ENCODE data around the gene SLX4IP.

DNA sequence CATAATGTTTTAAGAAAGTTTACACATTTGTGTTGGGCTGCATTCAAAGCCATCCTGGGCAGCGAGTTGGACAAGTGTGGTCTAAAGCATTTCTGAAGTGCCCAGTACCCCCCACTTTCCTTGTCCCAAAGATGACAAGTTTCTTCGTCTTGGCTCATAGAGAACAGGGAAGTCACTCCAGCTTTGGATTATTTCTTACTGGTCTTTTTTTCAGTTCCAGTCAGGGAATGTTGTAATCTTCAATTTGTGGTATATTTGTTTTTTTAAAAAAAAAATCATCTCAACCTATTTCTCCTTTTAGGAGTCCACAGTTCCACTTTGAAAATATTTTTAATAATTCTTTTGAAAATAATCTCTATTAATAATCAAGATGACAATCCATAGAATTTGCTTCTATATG, 34.0 kb downstream of the SLX4IP start:
- TF ChIP-seq JUN (CRISPR knock-in tag; IDR thresholded peaks at IDR 0.05) (no peak), ATF1 (CRISPR knock-in tag; IDR thresholded peaks at IDR 0.05) (no peak), GABPB1 (CRISPR knock-in tag; IDR thresholded peaks at IDR 0.05) (no peak)
- TF ChIP-seq, protein P1, sequence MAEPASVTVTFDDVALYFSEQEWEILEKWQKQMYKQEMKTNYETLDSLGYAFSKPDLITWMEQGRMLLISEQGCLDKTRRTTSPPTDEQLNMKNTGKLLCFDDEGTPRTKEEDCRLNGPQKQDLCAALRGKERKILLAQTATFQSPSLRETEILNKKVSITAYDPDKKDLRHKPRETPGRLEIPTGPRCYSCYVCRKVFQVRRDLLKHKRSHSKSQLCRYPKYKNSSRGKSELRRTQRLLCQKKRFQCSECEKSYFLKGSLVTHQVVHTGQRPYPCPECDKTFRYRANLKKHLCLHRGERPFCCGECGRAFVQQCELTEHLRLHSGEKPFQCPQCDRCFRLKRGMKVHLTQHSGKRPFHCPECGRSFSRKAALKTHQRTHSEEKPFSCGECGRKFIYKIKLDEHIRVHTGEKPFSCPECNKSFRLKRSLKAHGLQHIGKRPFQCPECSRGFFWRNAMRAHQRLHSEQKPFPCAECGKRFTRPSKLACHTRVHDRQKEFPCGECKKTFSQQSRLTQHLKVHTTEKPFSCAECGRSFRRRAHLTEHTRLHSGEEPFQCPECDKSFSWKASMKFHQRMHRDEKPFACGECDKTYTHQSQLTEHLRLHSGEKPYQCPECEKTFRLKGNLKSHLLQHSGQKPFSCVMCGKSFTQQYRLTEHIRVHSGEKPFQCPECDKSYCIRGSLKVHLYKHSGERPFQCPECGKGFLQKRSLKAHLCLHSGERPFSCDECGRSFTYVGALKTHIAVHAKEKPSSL (CRISPR knock-in tag; conservative IDR thresholded peaks at IDR 0.05), result no peak
- TF ChIP-seq, protein P2, sequence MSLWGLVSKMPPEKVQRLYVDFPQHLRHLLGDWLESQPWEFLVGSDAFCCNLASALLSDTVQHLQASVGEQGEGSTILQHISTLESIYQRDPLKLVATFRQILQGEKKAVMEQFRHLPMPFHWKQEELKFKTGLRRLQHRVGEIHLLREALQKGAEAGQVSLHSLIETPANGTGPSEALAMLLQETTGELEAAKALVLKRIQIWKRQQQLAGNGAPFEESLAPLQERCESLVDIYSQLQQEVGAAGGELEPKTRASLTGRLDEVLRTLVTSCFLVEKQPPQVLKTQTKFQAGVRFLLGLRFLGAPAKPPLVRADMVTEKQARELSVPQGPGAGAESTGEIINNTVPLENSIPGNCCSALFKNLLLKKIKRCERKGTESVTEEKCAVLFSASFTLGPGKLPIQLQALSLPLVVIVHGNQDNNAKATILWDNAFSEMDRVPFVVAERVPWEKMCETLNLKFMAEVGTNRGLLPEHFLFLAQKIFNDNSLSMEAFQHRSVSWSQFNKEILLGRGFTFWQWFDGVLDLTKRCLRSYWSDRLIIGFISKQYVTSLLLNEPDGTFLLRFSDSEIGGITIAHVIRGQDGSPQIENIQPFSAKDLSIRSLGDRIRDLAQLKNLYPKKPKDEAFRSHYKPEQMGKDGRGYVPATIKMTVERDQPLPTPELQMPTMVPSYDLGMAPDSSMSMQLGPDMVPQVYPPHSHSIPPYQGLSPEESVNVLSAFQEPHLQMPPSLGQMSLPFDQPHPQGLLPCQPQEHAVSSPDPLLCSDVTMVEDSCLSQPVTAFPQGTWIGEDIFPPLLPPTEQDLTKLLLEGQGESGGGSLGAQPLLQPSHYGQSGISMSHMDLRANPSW (CRISPR knock-in tag; conservative IDR thresholded peaks at IDR 0.05; ENCODE audit: low read depth), result no peak
- TF ChIP-seq, protein P3, sequence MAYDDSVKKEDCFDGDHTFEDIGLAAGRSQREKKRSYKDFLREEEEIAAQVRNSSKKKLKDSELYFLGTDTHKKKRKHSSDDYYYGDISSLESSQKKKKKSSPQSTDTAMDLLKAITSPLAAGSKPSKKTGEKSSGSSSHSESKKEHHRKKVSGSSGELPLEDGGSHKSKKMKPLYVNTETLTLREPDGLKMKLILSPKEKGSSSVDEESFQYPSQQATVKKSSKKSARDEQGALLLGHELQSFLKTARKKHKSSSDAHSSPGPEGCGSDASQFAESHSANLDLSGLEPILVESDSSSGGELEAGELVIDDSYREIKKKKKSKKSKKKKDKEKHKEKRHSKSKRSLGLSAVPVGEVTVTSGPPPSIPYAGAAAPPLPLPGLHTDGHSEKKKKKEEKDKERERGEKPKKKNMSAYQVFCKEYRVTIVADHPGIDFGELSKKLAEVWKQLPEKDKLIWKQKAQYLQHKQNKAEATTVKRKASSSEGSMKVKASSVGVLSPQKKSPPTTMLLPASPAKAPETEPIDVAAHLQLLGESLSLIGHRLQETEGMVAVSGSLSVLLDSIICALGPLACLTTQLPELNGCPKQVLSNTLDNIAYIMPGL (CRISPR knock-in tag; IDR thresholded peaks at IDR 0.05), result no peak

Data from WTC11 (cell line).